ENCODE results near the gene FAR2.

DNA sequence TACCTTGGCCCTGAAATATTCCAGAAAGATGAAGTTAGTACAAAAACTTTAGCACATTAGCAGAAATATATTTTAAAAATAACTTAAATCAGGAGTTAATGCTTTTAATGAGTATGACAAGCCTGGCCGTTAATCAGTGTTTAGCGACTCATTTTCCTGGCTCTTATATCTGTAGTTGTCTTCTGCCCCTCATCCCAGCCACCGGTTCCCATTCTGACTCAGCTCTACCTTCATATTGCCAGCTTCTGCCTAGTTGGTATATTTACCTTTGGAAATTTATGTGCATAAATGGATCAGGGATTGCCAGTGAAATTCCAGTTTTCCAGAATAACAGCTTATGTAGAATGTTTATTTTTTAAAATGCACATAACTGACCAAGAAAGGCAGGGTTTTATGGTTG, 152.0 kb downstream of the FAR2 start:
- no peak for TF ChIP-seq CEBPB (IDR thresholded peaks at IDR 0.05)
- no peak for TF ChIP-seq EGR1 (IDR thresholded peaks at IDR 0.05)
- TF ChIP-seq TEAD4 (IDR thresholded peaks at IDR 0.05), result no peak
- no peak for TF ChIP-seq REST (IDR thresholded peaks at IDR 0.05; ENCODE audit: low read depth)
- TF ChIP-seq, protein P1, sequence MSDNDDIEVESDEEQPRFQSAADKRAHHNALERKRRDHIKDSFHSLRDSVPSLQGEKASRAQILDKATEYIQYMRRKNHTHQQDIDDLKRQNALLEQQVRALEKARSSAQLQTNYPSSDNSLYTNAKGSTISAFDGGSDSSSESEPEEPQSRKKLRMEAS (IDR thresholded peaks at IDR 0.05), result no peak
- TF ChIP-seq FOXM1 (IDR thresholded peaks at IDR 0.05; ENCODE audit: borderline replicate concordance, low read depth), result no peak
- no peak for TF ChIP-seq YY1 (IDR thresholded peaks at IDR 0.05; ENCODE audit: low read depth)
- no peak for TF ChIP-seq EP300 (IDR thresholded peaks at IDR 0.05; ENCODE audit: borderline replicate concordance)
- TF ChIP-seq RAD21 (IDR thresholded peaks at IDR 0.05; ENCODE audit: low read depth), result no peak
- TF ChIP-seq TAF1 (IDR thresholded peaks at IDR 0.05; ENCODE audit: low read depth), result no peak
- no peak for TF ChIP-seq USF1 (IDR thresholded peaks at IDR 0.05)
- no peak for TF ChIP-seq CREB1 (IDR thresholded peaks at IDR 0.05; ENCODE audit: low read depth)
